ENCODE measurements around the gene TPPP2.

TPPP2 gene

DNA sequence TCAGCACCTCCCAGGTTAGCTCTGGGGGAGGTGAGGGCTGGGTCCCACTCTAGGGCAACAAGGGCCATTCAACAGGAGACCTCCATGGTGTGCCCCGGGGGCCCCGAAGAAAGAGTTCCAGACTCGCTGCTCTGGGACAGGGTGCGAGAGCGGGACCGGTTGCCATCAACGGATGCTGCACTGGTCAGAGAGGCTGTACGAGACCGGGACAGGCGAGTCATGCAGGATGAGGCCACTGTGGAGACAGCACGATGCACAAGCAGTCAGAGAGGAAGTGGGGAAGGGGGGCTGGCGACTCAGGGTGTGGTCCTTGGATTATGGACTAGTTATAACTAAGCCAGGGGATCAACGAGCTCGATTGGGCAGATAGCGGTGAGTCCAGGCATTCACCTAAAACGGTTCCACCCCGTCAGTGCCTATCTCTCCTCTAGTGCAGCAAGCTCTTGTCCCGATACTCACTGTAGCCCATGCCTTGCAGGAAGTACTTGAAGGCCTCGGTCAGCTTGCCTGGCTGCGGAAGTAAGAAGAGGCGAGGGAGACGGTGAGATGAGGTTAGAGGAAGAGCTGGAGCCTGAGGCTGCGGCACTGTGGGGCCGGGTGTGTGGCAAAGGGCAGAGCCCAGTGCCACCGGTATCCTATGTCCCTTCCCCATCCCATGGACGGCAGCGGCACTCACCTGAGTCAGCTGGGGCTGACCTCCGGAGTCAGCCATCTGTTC, 12.3 kb upstream of the TPPP2 start:
- no peak for FAIRE-seq

- FAIRE-seq, result no peak
Observed at GRCh38 chr14:21018286-21018685, 11.7 kb upstream of the TPPP2 start.

GRCh38 chr14:21018781-21019180, 11.2 kb upstream of the TPPP2 start:
- no peak for FAIRE-seq

DNA sequence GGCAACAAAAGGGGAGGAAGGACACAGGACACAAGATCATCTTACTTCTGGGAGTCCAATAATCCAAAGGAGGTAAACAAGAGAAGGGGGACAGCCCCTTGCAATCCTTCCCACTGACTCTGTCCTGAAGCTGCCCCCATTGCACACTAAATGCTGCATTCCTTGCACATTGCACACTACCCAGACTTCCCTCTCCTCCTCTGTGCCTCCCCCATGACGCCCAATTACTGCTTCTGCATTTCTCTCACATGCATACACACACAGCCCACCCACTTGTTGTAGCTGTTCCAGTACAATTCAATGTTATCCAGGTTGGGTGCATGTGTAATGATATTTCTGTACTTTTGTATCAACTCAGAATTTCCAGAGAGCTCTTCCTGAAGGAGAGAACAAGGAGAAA, 10.7 kb upstream of the TPPP2 start:
- FAIRE-seq, result no peak

DNA sequence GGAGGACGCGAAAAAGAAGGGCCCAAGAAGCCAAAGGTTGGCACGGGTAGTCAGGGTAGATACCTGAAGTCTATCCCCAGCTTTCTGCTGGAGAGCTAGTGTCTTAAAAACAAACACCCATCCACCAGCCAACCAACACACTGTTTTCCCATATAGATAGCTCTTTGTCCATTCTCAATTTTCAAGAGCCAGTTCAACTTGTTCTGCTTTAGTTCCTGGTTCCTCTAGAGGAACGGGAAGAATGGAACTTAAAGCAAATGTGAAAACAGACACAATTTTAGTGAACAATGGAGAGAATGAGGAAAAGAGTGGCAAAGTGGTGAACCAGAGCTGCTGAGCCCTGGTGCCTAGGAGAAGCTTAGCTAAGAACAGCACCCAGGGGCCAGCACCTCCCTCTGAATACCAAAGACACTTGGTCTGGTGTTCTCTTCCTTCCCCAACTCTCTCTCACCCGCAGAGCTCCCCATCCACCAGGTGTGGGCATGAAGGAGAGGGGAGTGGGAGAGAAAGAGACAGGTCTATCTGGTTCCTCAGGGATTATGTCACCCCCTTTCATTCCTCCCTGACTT, 9.0 kb upstream of the TPPP2 start:
- no peak for FAIRE-seq

- FAIRE-seq, result no peak
Observed at GRCh38 chr14:21022686-21023085, 7.3 kb upstream of the TPPP2 start.

DNA sequence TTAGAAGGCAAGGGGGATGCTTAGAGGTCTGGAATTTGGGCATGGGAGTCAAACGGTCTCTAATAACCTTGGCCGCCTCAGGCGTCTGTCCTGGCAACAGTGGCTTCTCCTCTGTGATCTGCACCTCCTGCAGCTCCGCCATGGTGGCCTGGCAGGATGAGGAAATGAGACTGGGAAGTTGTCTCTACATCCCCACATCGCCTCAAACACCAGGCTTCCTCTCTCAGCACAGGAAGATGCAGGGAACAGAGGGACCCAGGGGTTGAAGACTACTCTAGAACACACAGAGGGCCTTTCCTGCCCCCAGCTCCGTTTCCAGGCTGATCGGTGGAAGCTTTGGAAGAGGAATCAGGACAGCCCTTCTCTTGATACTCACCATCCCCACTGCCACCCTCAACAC, 6.8 kb upstream of the TPPP2 start:
- no peak for FAIRE-seq

- FAIRE-seq, result no peak
Observed at GRCh38 chr14:21023817-21024584, 6.0 kb upstream of the TPPP2 start.

GRCh38 chr14:21024585-21025370, 5.2 kb upstream of the TPPP2 start, which contains the start of gene NDRG2:
NDRG2 (minus strand) TSS chr14:21025061; CDS start chr14:21023315, 1,746 bp downstream.
- FAIRE-seq, result no peak

- FAIRE-seq, result no peak
Observed at GRCh38 chr14:21025371-21026273, 4.4 kb upstream of the TPPP2 start.

- no peak for FAIRE-seq
Observed at GRCh38 chr14:21026274-21026987, 3.6 kb upstream of the TPPP2 start.

GRCh38 chr14:21026988-21027315, 3.1 kb upstream of the TPPP2 start:
- FAIRE-seq, result no peak

- no peak for FAIRE-seq
Observed at GRCh38 chr14:21030531-21030930, 514 bp downstream of the TPPP2 start.

DNA sequence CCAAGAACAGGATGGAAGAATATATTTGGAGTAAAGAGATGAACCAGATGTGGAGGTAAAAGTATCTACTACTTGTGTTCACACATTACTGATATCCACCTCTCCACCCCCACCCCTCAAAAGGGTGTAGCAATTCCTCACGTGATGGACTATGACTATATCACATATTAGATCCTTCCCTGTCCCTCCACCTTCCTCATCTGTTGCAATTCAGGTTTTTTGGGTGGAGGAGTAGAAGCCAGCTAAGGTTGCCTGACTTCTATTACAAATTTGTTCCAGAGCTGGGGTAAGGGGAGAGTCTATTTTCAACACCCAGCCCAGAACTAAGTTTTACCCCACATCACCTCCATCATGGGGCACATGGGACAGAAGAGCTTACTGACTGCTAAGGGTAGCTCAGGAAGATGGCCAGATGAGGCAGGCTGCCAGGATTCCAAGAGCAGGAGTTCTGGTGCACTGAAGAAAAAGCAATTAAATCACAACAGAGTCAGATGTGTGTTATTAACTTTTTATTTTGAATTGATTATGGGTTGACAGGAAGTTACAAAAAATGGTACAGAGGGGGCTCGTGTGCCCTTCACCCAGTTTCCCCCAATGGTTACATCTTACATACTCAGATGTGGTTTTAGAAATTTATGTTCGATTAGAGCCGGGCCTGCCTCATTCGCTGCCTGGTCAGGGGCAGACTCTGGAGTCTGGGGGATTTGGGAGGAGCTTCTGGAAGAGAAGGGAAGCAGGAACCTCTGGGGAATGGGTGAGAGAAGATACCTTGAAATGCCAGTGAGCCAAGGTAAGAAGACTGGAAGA, 2.5 kb downstream of the TPPP2 start:
- FAIRE-seq, result no peak

DNA sequence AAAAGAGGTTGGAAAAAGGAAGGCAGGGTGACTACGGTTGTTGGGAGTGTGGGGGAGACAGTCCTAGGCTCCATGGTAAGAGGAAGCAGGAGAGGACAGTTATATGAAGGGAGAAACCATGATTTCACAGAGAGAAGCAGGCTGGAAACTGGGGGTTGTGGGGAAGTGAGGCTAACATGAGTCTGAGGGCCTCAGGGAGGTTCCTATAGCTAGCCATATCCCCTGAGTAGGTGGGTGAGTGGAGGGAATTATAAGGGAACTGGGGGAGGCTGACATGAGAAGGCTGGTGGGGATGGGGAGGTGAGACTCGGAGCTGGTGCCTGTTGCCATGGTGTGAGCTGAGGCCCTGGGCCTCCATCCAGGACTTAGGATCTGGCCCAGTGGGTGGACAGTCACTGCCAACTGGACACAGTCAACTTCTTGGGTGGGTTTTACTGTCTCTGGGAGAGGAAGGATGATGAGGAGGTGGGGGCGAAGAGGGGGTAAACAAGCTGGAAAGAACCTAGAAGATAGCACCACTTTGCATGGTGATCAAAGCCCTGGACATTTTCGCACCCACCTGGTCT, 3.2 kb downstream of the TPPP2 start:
- no peak for FAIRE-seq

GRCh38 chr14:21034707-21035106, 4.7 kb downstream of the TPPP2 start, which contains the start of gene RNASE13:
RNASE13 (minus strand) TSS chr14:21034807; CDS start chr14:21034288, 519 bp downstream.
- FAIRE-seq, result no peak

DNA sequence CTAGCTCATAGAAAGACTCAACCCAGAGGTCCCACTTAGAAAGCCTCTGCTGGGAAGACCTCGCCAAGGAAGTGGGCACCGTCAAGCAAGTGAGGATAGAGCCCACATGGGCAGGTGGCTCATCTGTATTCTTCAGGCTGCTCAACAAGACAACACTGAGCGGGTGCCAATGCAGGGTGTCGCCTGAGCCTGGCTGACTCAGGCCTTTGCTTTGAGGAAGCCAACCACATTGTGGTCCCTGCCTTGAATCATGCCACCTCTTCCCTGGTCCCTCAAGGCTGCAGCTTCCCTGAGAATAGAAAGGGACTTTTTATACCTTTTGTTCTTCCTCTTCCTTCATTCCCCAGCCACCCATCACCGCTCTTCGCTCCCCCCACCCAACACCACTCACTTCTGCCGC, 6.7 kb downstream of the TPPP2 start:
- no peak for FAIRE-seq

DNA sequence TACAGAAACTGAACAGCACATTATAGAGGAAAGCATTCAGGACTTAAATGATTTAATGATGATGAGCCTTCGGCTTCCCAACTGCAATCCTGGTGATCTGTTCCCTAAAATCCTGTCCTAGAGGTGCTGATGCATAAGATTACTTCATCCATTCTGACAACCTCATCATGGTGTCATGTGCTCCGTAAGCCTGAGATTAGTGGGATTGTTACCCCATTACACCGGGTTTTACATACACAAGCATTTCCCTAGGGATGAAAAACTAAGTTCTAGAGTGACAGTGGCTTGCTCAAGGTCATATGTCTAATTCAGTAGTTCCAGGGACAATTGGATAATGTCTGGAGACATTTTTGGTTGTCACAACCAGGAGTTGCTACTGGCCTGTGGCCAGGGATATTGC, 7.1 kb downstream of the TPPP2 start:
- FAIRE-seq, result no peak

DNA sequence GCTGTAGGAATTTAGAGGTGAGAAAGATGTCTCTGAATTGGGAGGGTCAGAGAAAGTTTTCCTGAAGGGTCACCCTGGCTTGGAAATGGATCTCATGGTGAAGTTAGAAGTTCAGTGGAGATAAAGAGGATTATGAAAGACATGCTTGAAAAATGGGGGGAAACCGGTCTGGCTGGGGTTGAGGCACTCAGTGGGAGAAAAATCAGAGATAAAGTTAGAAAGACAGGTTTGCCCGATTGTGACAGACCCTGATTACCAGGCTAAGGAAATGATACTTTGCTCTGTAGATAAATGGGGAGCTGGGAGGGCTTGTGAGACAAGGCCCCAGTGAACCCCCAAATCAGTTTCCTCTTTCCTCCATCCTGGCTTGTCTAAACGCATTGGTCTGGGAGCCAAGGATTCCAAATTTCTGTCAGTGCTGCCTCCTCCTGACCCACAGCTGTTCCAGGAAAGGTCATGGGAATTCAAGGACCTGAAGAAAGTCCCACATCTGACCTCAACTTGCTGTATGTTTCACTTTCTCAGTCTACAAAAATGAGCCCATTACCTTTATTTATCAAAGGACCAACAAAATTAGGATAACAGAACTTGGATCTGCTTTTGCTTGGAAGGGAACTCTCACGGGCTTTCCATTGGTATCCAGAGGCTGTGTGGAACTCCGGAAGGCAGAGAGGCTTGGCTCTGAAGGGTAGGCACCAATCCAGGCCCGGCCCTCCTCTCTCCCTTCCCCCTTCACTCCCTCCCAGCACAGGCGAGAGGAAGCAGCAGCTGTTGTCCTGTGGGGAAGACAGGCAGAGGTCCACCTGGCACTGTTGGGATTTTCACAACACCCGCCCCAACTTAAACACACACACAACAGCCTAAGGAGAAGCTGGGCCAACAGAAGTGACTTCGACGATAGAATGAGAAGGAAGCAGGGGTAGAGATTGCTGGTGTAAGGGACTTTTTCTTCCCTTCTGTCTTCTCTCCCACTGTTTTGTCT, 8.7 kb downstream of the TPPP2 start:
- no peak for FAIRE-seq

Measured in TTC549 (cell line).